PC-9 (cell line): ENCODE data around the gene SETD7. TPM values are rescaled to one million over a fixed set of nuclear protein-coding genes. Genes with fewer than 3 reads are reported as not detected.

ENCODE experiments used
- BruUV-seq: library from RNA; stranded (reverse); fragments of 400-500 nt; replicated peaks from 2 replicates; lab custom pipeline; 2021; lab: Mats Ljungman, UMichigan
- CTCF ChIA-PET: fragments of 300-600 bp; sonication (Branson Sonifier 250); formaldehyde crosslinking; loops from one replicate; lab custom pipeline; 2022; ENCODE audit warnings: antibody characterized with exemption; lab: Charles Lee
- POLR2A ChIA-PET: fragments of 300-600 bp; sonication (Branson Sonifier 250); formaldehyde crosslinking; loops from one replicate; lab custom pipeline; 2022; ENCODE audit warnings: antibody characterized with exemption; ENCODE audit not compliant: unreplicated experiment; lab: Charles Lee
- DNase-seq, 2 experiments: peaks; one replicate each; pipeline versions ENCODE4 v3.0.0 to v3.0.0-alpha.2; 2015 to 2022; ENCODE audit warnings: mixed read lengths in 1 of 2
- H2AFZ ChIP-seq: fragments of 200-600 bp; sonication (generic); 2 replicates; pipeline ENCODE4 v1.8.1; 2017; ENCODE audit warnings: antibody characterized with exemption
- H3F3A ChIP-seq: fragments of 200-600 bp; sonication (generic); 2 replicates; pipeline ENCODE4 v1.8.1; 2017; ENCODE audit warnings: antibody characterized with exemption, mild to moderate bottlenecking, low read depth; ENCODE audit not compliant: insufficient read depth
- H3K27ac ChIP-seq: fragments of 200-600 bp; sonication (generic); 2 replicates; pipeline ENCODE4 v1.6.1; 2016; ENCODE audit warnings: mixed run types
- H3K27me3 ChIP-seq: fragments of 200-600 bp; sonication (generic); 2 replicates; pipeline ENCODE4 v1.6.1; 2016; ENCODE audit warnings: low read depth, mixed run types; ENCODE audit not compliant: insufficient read depth
- H3K36me3 ChIP-seq: fragments of 200-600 bp; sonication (generic); 2 replicates; pipeline ENCODE4 v1.6.1; 2016; ENCODE audit warnings: low read depth, mixed run types
- H3K4me1 ChIP-seq: fragments of 200-600 bp; sonication (generic); replicated peaks from 2 replicates; pipeline ENCODE4 v1.6.1; 2016; ENCODE audit warnings: mixed run types; ENCODE audit not compliant: insufficient read depth
- H3K4me2 ChIP-seq: fragments of 200-600 bp; sonication (generic); 2 replicates; pipeline ENCODE4 v1.6.1; 2017; ENCODE audit warnings: mixed run types
- H3K4me3 ChIP-seq: fragments of 200-600 bp; sonication (generic); 2 replicates; pipeline ENCODE4 v1.6.1; 2016; ENCODE audit warnings: mixed run types
- H3K79me2 ChIP-seq: fragments of 200-600 bp; sonication (generic); 2 replicates; pipeline ENCODE4 v1.6.1; 2017; ENCODE audit warnings: low read depth, mixed run types
- H3K9me2 ChIP-seq: fragments of 200-600 bp; sonication (generic); 2 replicates; pipeline ENCODE4 v1.8.1; 2017; ENCODE audit warnings: mild to moderate bottlenecking; ENCODE audit not compliant: insufficient read depth
- H3K9me3 ChIP-seq: fragments of 200-600 bp; sonication (generic); 2 replicates; pipeline ENCODE4 v1.8.1; 2016; ENCODE audit warnings: low read depth; ENCODE audit not compliant: insufficient read depth
- H4K20me1 ChIP-seq: fragments of 200-600 bp; sonication (generic); 2 replicates; pipeline ENCODE4 v1.8.1; 2017; ENCODE audit not compliant: insufficient read depth
- EZH2 ChIP-seq: fragments of 200-600 bp; sonication (generic); IDR thresholded peaks from 2 replicates; pipeline ENCODE4 v1.8.0; 2017; ENCODE audit warnings: antibody characterized with exemption, low read depth
- intact Hi-C: fragments of 100-400 bp; cut with micrococcal nuclease; formaldehyde crosslinking; loops from one replicate; pipeline ENCODE4 v1.10.0; 2022; ENCODE audit not compliant: unreplicated experiment
- total RNA-seq: library from RNA; stranded (reverse); gene quantifications from 2 replicates; pipeline ENCODE4 v1.2.3, GENCODE V29; 2021
- TF ChIP-seq, protein P1 (sequence below): fragments of 200-600 bp; sonication (generic); conservative IDR thresholded peaks from 2 replicates; pipeline ENCODE4 v1.6.1; 2017; ENCODE audit warnings: mixed run types, antibody characterized with exemption, mild to moderate bottlenecking, moderate library complexity

SETD7 gene
- total RNA-seq, 1 experiment from 2014 or later: 36.5 TPM

DNA sequence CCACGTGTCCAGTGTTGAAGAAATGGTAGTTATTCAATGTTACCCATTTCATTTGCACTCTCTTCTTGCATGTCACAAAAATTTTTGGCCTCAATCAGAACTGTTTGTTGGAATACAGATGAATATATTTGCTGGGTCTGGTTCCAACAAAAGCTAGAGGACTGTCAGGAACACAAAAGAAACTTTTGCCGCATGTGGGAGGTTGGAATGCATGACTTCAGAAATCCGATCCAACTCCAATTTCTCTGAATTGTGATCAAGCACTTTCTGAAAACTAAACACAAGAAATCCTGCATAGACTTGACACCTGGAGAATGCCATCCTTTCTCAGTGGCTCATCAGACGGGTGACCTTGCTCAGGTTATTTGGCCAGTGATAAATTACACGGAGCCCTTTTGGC is 15.4 kb downstream of the SETD7 start:
- POLR2A ChIA-PET: no interaction called here
- peaks cover 5% of the 10 kb centered on the region for H4K20me1 ChIP-seq
- no peaks in the 10 kb centered on the region for H3K4me1 ChIP-seq
- CTCF ChIA-PET: no interaction called here
- no peaks in the 10 kb centered on the region for H3K9me2 ChIP-seq
- no peak for DNase-seq
- H3K27ac ChIP-seq: no peak overlapping the region
- H3K27me3 ChIP-seq: no peaks in the 10 kb centered on the region
- no TSS peak for BruUV-seq
- no peak overlapping the region for H3K4me3 ChIP-seq
- H2AFZ ChIP-seq: no peak overlapping the region
- TF ChIP-seq EZH2: no peak
- TF ChIP-seq, protein P1, sequence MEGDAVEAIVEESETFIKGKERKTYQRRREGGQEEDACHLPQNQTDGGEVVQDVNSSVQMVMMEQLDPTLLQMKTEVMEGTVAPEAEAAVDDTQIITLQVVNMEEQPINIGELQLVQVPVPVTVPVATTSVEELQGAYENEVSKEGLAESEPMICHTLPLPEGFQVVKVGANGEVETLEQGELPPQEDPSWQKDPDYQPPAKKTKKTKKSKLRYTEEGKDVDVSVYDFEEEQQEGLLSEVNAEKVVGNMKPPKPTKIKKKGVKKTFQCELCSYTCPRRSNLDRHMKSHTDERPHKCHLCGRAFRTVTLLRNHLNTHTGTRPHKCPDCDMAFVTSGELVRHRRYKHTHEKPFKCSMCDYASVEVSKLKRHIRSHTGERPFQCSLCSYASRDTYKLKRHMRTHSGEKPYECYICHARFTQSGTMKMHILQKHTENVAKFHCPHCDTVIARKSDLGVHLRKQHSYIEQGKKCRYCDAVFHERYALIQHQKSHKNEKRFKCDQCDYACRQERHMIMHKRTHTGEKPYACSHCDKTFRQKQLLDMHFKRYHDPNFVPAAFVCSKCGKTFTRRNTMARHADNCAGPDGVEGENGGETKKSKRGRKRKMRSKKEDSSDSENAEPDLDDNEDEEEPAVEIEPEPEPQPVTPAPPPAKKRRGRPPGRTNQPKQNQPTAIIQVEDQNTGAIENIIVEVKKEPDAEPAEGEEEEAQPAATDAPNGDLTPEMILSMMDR: no peak
- H3F3A ChIP-seq: no peaks in the 10 kb centered on the region
- peaks cover 12% of the 10 kb centered on the region; the same call in 1 of the 2 replicates for H3K79me2 ChIP-seq
- H3K4me2 ChIP-seq: no peak overlapping the region
- no peaks in the 10 kb centered on the region for H3K9me3 ChIP-seq
- H3K36me3 ChIP-seq: no peaks in the 10 kb centered on the region
- intact Hi-C loops: no loop called here

DNA sequence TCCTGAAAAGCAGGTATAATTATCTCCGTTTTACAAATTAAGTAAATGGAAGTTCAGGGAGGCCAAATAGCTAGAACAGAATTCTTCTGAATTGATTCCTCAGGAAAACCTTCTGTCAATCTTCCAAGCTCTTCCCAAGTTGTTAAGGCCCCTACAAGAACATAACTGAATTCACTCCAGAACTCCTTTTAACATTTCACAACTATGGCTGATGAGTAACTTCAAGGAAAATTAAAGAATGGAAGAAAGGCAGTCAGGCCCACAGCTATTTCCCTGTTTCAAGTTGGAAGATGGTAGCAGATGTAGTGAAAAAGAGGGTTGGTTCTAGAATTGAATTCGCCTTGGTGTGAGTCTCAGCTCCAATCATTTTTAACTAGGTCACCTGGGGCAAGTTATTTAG is 15.9 kb downstream of the SETD7 start:
- no peaks in the 10 kb centered on the region for H3F3A ChIP-seq
- intact Hi-C loops: no loop called here
- no peak overlapping the region for H3K4me2 ChIP-seq
- H2AFZ ChIP-seq: no peak overlapping the region
- no peak overlapping the region for H3K27ac ChIP-seq
- ChIA-PET POLR2A (no interaction called here), CTCF (no interaction called here)
- BruUV-seq: no TSS peak
- no peaks in the 10 kb centered on the region for H3K36me3 ChIP-seq
- H3K9me3 ChIP-seq: no peaks in the 10 kb centered on the region
- DNase-seq: no peak
- H3K9me2 ChIP-seq: no peaks in the 10 kb centered on the region
- H3K4me3 ChIP-seq: no peak overlapping the region
- H3K4me1 ChIP-seq: no peaks in the 10 kb centered on the region
- H3K27me3 ChIP-seq: no peaks in the 10 kb centered on the region
- peaks cover 5% of the 10 kb centered on the region for H4K20me1 ChIP-seq
- peaks cover 12% of the 10 kb centered on the region; the same call in 1 of the 2 replicates for H3K79me2 ChIP-seq
- TF ChIP-seq, protein P1: no peak
- no peak for TF ChIP-seq EZH2

- CTCF ChIA-PET: interaction anchor here (0.6 kb wide), 1 partner anchor 24 kb away, joined by 4 read pairs; no protein-coding TSS in a partner anchor
Observed at GRCh38 chr4:139537292-139537691, 18.7 kb downstream of the SETD7 start.

More at GRCh38 chr4:139537292-139537691, 18.7 kb downstream of the SETD7 start:
- no peaks in the 10 kb centered on the region for H3F3A ChIP-seq
- no peak overlapping the region for H3K27ac ChIP-seq
- POLR2A ChIA-PET: no interaction called here
- no peak overlapping the region for H2AFZ ChIP-seq
- H3K4me2 ChIP-seq: no peak overlapping the region
- H3K4me1 ChIP-seq: no peaks in the 10 kb centered on the region
- H3K79me2 ChIP-seq: peaks cover 12% of the 10 kb centered on the region; the same call in 1 of the 2 replicates
- TF ChIP-seq, protein P1: no peak
- no peak for TF ChIP-seq EZH2
- no peak overlapping the region for H3K4me3 ChIP-seq
- BruUV-seq: no TSS peak
- H3K9me3 ChIP-seq: no peaks in the 10 kb centered on the region
- intact Hi-C loops: no loop called here
- peaks cover 5% of the 10 kb centered on the region for H4K20me1 ChIP-seq
- no peaks in the 10 kb centered on the region for H3K27me3 ChIP-seq
- H3K36me3 ChIP-seq: no peaks in the 10 kb centered on the region
- no peak for DNase-seq
- H3K9me2 ChIP-seq: no peaks in the 10 kb centered on the region
